Testis (tissue), 3 donors: Measurements from ENCODE around the gene SAMD4B. TPM values are rescaled to one million over a fixed set of nuclear protein-coding genes. Genes with fewer than 3 reads are reported as not detected.

Experiments
- DNase-seq: peaks from one replicate; pipeline ENCODE4 v3.0.0-alpha.2; 2019
- H3K27ac ChIP-seq, 2 donors: fragments of 200-600 bp; sonication (generic); one replicate each; pipeline ENCODE4 v1.5.1; 2019
- H3K27me3 ChIP-seq: fragments of 200-600 bp; sonication (generic); one replicate; pipeline ENCODE4 v1.5.1; 2019
- H3K36me3 ChIP-seq: fragments of 200-600 bp; sonication (generic); one replicate; pipeline ENCODE4 v1.5.1; 2017; ENCODE audit warnings: low read depth; ENCODE audit errors: missing control alignments
- H3K4me1 ChIP-seq: fragments of 200-600 bp; sonication (generic); one replicate; pipeline ENCODE4 v1.5.1; 2019
- H3K4me3 ChIP-seq, 2 donors: fragments of 200-600 bp; sonication (generic); one replicate each; pipeline ENCODE4 v1.5.1; 2017 to 2019
- H3K9me3 ChIP-seq: fragments of 200-600 bp; sonication (generic); one replicate; pipeline ENCODE4 v1.5.1; 2017
- CTCF ChIP-seq, 3 experiments: fragments of 450-650 bp in 2 of 3; fragments of 200-600 bp in 1 of 3; sonication (generic) in 1 of 3; IDR thresholded peaks; one replicate each; pipeline ENCODE4 v1.5.1; 2016 to 2019; ENCODE audit warnings: antibody characterized with exemption in 3 of 3, mild to moderate bottlenecking in 2 of 3, moderate library complexity in 1 of 3
- POLR2A ChIP-seq: fragments of 450-650 bp; IDR thresholded peaks from one replicate; pipeline ENCODE4 v1.6.1; 2017; ENCODE audit warnings: antibody characterized with exemption, mild to moderate bottlenecking, moderate library complexity
- WGBS, 2 donors: methylation state at CpG; one replicate each; pipeline ENCODE4 v1.1.5; 2018; 5-methylcytosine and 5-hydroxymethylcytosine counted together
- intact Hi-C: fragments of 100-400 bp; cut with DNase I; formaldehyde crosslinking; loops from one replicate; pipeline ENCODE4 v1.15.1; 2023; ENCODE audit warnings: low total_unique reads
- polyA plus RNA-seq: library from polyadenylated mRNA; stranded (reverse); fragments of 350-450 nt; fragmentation: Illumina TruSeq; extraction: RNeasy Lipid Tissue Mini Kit (QIAGEN cat#74804); gene quantifications from one replicate; pipeline ENCODE4 v1.2.3, GENCODE V29; 2014; ENCODE audit warnings: low read depth, low replicate concordance; ENCODE audit not compliant: insufficient read depth
- total RNA-seq, 2 donors: library from RNA; depleted of rRNA; stranded (reverse); fragments of >200 nt; gene quantifications; one replicate each; pipeline ENCODE4 v1.2.3, GENCODE V29; 2016

Gene SAMD4B
- total and polyA plus RNA-seq, 3 donors from 2014 or later = 159 to 276 (median 228) TPM

GRCh38 chr19:39321832-39322176 lies 20.4 kb upstream of the SAMD4B start:
- intact Hi-C loops = no loop called here
- Histone ChIP-seq H3K27me3 (no peaks in the 10 kb centered on the region), H3K27ac (no peak overlapping the region), H3K4me3 (no peak overlapping the region), H3K4me1 (no peaks in the 10 kb centered on the region), H3K9me3 (no peaks in the 10 kb centered on the region), H3K36me3 (no peaks in the 10 kb centered on the region)
- TF ChIP-seq POLR2A (no peak), CTCF (IDR thresholded peaks at IDR 0.05) (no peak)
- no peak for DNase-seq

- Histone ChIP-seq H3K4me3 (no peak overlapping the region), H3K27ac (no peak overlapping the region), H3K27me3 (no peaks in the 10 kb centered on the region), H3K36me3 (no peaks in the 10 kb centered on the region), H3K9me3 (no peaks in the 10 kb centered on the region), H3K4me1 (peaks cover 8% of the 10 kb centered on the region)
- TF ChIP-seq POLR2A (no peak), CTCF (IDR thresholded peaks at IDR 0.05) (no peak)
- DNase-seq = no peak
- WGBS, 2 donors = 79 to 90% methylated on average over 5 of the region's 5 CpGs
- intact Hi-C loops = no loop called here
Measured at GRCh38 chr19:39324242-39324842, 17.9 kb upstream of the SAMD4B start.

GRCh38 chr19:39325778-39326665 lies 16.2 kb upstream of the SAMD4B start:
- intact Hi-C loops = loop anchor here (5.0 kb wide), 1 partner anchor 199 kb away; the partner anchor contains the start of gene PAK4
- no peak overlapping the region for H3K4me3 ChIP-seq
- H3K27ac ChIP-seq = no peak overlapping the region
- H3K4me1 ChIP-seq = peaks cover 8% of the 10 kb centered on the region
- 53 to 71% methylated on average over 16 of the region's 16 CpGs for WGBS, 2 donors
- DNase-seq = peak; percentile 72
- H3K36me3 ChIP-seq = no peaks in the 10 kb centered on the region
- TF ChIP-seq CTCF (IDR thresholded peaks at IDR 0.05) (no peak), POLR2A (no peak)
- H3K27me3 ChIP-seq = no peaks in the 10 kb centered on the region
- no peaks in the 10 kb centered on the region for H3K9me3 ChIP-seq

GRCh38 chr19:39327363-39328045 lies 14.7 kb upstream of the SAMD4B start:
- H3K4me1 ChIP-seq = peaks cover 8% of the 10 kb centered on the region
- 29 to 37% methylated on average over 16 of the region's 16 CpGs for WGBS, 2 donors
- no peak for DNase-seq
- no peaks in the 10 kb centered on the region for H3K27me3 ChIP-seq
- no peaks in the 10 kb centered on the region for H3K9me3 ChIP-seq
- H3K36me3 ChIP-seq = no peaks in the 10 kb centered on the region
- no peak overlapping the region for H3K4me3 ChIP-seq
- TF ChIP-seq CTCF (IDR thresholded peaks at IDR 0.05) (no peak), POLR2A (no peak)
- H3K27ac ChIP-seq = no peak overlapping the region
- intact Hi-C loops = loop anchor here (5.0 kb wide), 1 partner anchor 200 kb away; the partner anchor contains the start of gene PAK4
